GM21723 (cell line): ENCODE measurements around the gene CRB1.
"Not testable (repeated sequence)": the region's sequence is repeated elsewhere in the genome, so short reads cannot be mapped to it uniquely, and the experiment has no call there.

ENCODE experiments used
- ATAC-seq: cut with Tn5 transposase; IDR thresholded peaks from one replicate; pipeline ENCODE4 v1.9.1; 2021; ENCODE audit warnings: mild to moderate bottlenecking, moderate library complexity; ENCODE audit not compliant: unreplicated experiment

Gene CRB1

GRCh38 chr1:197448121-197448779 lies 180.2 kb downstream of the CRB1 start:
- ATAC-seq, result no peak

- ATAC-seq, result no peak
Measured at GRCh38 chr1:197451381-197451780, 183.3 kb downstream of the CRB1 start.

GRCh38 chr1:197453376-197454058 lies 185.5 kb downstream of the CRB1 start:
- ATAC-seq, result no peak

GRCh38 chr1:197462539-197462938 lies 194.5 kb downstream of the CRB1 start:
- no peak for ATAC-seq

- ATAC-seq, result no peak
Measured at GRCh38 chr1:197463142-197463541, 195.1 kb downstream of the CRB1 start.

GRCh38 chr1:197464044-197464443 lies 196.0 kb downstream of the CRB1 start:
- no peak for ATAC-seq

GRCh38 chr1:197465528-197466327 lies 197.7 kb downstream of the CRB1 start:
- no peak for ATAC-seq

GRCh38 chr1:197466813-197467212 lies 198.8 kb downstream of the CRB1 start:
- no peak for ATAC-seq

GRCh38 chr1:197467881-197468280 lies 199.8 kb downstream of the CRB1 start:
- ATAC-seq, result no peak

GRCh38 chr1:197468543-197469175 lies 200.6 kb downstream of the CRB1 start:
- ATAC-seq, result no peak

GRCh38 chr1:197469620-197470210 lies 201.7 kb downstream of the CRB1 start:
- ATAC-seq, result no peak

GRCh38 chr1:197470330-197470729 lies 202.3 kb downstream of the CRB1 start:
- no peak for ATAC-seq

- no peak for ATAC-seq
Measured at GRCh38 chr1:197471248-197471985, 203.4 kb downstream of the CRB1 start.

- no peak for ATAC-seq
Measured at GRCh38 chr1:197472141-197472540, 204.1 kb downstream of the CRB1 start.

GRCh38 chr1:197480446-197480845 lies 212.4 kb downstream of the CRB1 start:
- ATAC-seq, result no peak

GRCh38 chr1:197481101-197481500 lies 213.0 kb downstream of the CRB1 start:
- no peak for ATAC-seq

- no peak for ATAC-seq
Measured at GRCh38 chr1:197485790-197486189, 217.7 kb downstream of the CRB1 start.

- no peak for ATAC-seq
Measured at GRCh38 chr1:197486946-197487345, 218.9 kb downstream of the CRB1 start.

GRCh38 chr1:197491505-197491904 lies 223.5 kb downstream of the CRB1 start:
- not testable (repeated sequence) for ATAC-seq

GRCh38 chr1:197496722-197497121 lies 228.7 kb downstream of the CRB1 start:
- ATAC-seq, result no peak
